ENCODE data around the gene HERC2.
"Not testable (repeated sequence)": the region's sequence is repeated elsewhere in the genome, so short reads cannot be mapped to it uniquely, and the experiment has no call there.

DNA sequence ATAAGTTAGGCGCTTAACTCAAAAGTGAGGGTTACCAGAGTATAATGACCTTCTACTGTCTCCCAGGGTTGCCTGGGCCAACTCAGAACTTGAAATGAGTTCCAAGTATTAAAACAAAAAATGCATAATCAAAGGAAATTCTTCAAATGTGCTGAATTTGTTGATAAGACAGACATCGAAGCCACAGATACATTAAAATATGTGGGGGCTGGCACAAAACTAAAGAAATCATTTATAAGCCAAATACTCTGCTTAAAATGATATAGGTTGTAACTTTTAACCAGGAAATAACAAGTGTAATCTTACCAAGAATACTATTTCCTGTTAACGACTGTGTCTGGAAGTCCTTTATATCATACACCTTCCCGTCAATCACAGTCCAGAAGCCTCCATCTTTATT, 83.7 kb downstream of the HERC2 start:
- not testable (repeated sequence) for TF ChIP-seq POLR2A (IDR thresholded peaks at IDR 0.05)
- TF ChIP-seq, protein P1, sequence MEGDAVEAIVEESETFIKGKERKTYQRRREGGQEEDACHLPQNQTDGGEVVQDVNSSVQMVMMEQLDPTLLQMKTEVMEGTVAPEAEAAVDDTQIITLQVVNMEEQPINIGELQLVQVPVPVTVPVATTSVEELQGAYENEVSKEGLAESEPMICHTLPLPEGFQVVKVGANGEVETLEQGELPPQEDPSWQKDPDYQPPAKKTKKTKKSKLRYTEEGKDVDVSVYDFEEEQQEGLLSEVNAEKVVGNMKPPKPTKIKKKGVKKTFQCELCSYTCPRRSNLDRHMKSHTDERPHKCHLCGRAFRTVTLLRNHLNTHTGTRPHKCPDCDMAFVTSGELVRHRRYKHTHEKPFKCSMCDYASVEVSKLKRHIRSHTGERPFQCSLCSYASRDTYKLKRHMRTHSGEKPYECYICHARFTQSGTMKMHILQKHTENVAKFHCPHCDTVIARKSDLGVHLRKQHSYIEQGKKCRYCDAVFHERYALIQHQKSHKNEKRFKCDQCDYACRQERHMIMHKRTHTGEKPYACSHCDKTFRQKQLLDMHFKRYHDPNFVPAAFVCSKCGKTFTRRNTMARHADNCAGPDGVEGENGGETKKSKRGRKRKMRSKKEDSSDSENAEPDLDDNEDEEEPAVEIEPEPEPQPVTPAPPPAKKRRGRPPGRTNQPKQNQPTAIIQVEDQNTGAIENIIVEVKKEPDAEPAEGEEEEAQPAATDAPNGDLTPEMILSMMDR (IDR thresholded peaks at IDR 0.05), result not testable (repeated sequence)

Measured in ovary (tissue), 3 donors.